AG09319 (cell line): ENCODE results near the gene AP4B1.

Experiments used
- DNase-seq: peaks from one replicate; pipeline ENCODE4 v3.0.0-alpha.2; 2010; ENCODE audit warnings: low read depth; ENCODE audit errors: extremely low read depth
- TF ChIP-seq, protein P1 (sequence below): IDR thresholded peaks from 2 replicates; pipeline ENCODE4 v1.5.1; 2011; ENCODE audit warnings: low read depth, mild to moderate bottlenecking, inconsistent platforms, low read length, moderate library complexity

AP4B1 gene

GRCh38 chr1:113876176-113876575, 28.4 kb downstream of the AP4B1 start:
- no peak for DNase-seq
- TF ChIP-seq, protein P1, sequence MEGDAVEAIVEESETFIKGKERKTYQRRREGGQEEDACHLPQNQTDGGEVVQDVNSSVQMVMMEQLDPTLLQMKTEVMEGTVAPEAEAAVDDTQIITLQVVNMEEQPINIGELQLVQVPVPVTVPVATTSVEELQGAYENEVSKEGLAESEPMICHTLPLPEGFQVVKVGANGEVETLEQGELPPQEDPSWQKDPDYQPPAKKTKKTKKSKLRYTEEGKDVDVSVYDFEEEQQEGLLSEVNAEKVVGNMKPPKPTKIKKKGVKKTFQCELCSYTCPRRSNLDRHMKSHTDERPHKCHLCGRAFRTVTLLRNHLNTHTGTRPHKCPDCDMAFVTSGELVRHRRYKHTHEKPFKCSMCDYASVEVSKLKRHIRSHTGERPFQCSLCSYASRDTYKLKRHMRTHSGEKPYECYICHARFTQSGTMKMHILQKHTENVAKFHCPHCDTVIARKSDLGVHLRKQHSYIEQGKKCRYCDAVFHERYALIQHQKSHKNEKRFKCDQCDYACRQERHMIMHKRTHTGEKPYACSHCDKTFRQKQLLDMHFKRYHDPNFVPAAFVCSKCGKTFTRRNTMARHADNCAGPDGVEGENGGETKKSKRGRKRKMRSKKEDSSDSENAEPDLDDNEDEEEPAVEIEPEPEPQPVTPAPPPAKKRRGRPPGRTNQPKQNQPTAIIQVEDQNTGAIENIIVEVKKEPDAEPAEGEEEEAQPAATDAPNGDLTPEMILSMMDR: no peak

DNA sequence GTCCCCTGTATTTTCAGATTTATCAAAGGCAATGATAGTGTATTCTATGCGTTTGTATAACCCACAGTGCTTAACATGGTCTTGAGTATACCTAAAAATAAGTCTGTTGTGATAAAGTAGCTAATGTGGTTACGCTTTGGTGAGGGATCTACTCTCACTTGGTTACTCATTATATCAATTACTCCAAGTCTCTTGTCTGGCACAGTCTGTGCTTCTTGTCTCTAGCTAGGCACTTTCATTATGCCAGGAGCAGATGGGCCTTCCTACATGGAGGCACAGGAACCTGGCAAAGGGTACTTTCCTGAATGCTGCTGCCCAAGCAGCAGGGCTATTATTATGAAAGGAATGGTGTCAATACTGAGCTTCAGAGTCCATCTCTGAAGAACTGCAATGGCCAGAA, 28.9 kb downstream of the AP4B1 start:
- DNase-seq: no peak
- TF ChIP-seq, protein P1: no peak

DNA sequence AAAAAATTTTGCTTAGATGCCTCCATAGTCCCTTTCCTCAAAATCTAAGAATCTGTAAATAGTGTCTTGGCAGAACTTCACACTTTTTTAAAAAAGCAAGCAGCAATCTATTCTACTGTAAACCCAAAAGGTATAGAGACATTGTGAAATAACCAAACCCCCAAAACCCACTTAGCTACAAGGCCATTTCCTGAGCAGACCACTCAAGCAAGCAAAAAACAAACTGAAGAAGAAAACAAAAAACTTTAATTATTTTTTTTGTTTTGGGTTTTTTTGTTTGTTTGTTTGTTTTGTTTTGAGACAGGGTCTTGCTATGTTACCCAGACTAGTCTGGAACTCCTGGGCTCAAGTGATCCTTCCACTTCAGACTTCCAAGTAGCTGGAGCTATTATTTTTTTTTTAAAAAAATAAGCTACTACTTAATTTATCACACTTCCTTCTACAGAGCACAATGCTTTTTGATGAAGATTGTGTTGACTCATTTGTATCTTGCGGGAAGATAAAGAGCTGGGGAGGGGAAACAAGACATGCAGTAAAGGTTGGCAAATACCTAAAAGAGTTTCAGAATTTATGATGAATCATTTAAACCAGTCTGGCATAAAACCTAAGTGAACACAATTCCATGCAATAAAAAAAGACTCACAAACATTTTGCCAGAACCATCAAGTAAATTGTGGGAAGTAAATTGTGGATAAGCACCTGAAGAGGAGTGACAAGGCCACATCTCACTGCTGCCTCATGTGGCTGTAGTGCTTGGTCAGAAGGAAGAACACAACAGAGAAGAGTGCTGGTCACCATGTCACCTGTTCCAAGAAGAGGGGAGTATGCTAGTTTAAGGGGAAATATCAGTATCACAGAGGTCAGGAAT, 30.4 kb downstream of the AP4B1 start:
- TF ChIP-seq, protein P1: peak; percentile 4
- no peak for DNase-seq

- TF ChIP-seq, protein P1: no peak
- no peak for DNase-seq
Observed at GRCh38 chr1:113872219-113872935, 32.2 kb downstream of the AP4B1 start.

- TF ChIP-seq, protein P1: no peak
- DNase-seq: no peak
Observed at GRCh38 chr1:113871597-113872113, 32.9 kb downstream of the AP4B1 start, which contains the start of gene PTPN22. TSS of gene PTPN22 (minus strand) at chr1:113871712.

DNA sequence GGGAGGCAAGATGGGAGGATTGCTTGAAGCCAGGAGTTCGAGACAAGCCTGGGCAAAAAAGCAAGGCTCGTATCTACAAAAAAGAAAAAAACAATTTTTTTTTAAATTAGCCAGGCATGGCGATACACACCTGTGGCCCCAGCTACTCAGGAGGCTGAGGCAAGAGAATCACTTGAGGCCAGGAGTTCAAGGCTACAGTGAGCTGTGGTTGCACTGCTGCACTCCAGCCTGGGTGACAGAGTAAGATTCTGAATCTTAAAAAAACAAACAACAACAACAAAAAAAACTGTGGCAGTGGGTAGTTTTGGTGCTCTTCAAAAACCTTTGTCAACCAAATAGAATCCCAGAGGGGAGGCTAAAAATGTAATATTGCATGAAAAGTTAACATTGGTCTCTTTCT, 33.8 kb downstream of the AP4B1 start:
- TF ChIP-seq, protein P1: no peak
- no peak for DNase-seq
